GM18517 (cell line): ENCODE results near the gene MRPS5.
A peak's percentile ranks its signal among the peaks of the same experiment; 100 is the strongest.
"Not testable (repeated sequence)": the region's sequence is repeated elsewhere in the genome, so short reads cannot be mapped to it uniquely, and the experiment has no call there.

Experiments
- ATAC-seq: cut with Tn5 transposase; IDR thresholded peaks from one replicate; pipeline ENCODE4 v1.9.1; 2021; ENCODE audit warnings: mild to moderate bottlenecking, moderate library complexity; ENCODE audit not compliant: unreplicated experiment

Gene MRPS5

DNA sequence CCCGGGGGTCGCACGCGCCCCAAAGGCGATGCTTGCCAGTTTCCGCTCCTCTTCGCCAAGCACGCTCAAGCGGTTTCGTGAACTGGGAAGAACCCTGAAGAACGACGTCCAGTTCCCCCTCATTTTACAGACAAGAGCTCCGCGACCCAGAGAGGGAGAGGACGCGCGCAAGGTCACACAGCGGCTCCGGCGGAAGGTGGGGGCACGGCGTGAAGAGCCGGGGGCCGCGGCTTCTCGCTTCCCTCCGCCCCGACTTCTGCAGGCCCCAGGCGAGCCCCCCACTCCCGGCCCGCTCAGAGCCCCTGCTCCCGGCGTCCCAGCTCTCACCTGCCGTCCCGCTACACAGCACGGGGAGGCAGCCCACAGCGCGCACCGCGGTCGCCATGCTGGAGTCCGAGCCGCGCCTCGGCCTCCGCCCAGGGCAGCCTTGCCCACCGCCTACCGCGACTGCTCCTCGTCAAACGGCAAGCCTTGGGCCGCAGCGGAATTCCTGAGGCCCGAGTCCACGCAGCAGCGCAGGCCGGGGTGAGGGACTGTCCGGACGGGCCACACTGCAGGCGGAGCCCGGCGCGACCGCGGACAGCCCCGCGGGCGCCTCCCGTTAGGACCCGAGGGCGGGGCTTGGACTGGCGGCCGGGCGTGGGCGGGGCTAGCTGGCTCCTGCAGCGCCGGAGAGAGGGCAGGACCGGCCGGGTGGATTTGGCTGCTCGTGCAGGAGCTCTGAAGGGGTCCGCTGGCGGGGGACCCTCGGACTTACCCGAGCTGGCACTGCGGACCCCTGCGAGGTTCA is at the start of gene MRPS5:
Gene MRPS5, minus strand, starts transcription at position 402 of the 790 bp plus-strand sequence. Its CDS starts 17 bp downstream, at position 385.
- ATAC-seq: peak; percentile 92

DNA sequence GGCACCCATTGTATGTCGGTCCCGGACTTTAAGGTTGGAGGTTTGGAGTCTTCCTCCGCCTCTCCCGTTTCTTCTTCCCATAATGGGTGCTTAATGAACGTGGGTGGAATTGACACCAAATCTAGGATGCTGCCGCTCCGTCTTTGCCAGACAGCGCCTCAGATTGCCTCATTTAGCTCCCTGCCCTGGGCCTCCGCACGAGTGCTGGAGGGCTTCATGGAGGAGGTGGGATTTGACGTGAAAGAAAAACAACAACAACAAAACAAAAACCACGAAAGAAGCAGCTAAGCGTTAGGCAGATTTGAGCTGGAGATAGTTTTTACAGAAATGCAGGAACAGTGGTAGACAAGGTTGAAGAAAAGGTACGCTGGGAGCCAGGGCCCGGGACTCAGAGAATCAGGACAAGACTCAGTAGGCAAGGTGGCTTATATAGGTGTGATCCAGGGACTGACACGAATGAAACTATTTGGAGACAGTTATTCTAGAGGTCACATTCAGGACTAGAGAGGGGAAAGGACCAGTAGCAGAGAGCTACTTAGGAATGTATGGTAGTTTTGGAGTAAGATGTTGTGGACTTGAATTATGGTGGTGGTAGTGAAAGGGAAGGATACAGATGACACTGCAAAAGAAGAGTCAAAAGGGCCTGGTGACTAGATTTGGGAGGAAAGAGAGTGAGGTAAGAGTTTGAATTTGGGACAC is 44.6 kb upstream of the MRPS5 start:
- peak; percentile 24 for ATAC-seq

DNA sequence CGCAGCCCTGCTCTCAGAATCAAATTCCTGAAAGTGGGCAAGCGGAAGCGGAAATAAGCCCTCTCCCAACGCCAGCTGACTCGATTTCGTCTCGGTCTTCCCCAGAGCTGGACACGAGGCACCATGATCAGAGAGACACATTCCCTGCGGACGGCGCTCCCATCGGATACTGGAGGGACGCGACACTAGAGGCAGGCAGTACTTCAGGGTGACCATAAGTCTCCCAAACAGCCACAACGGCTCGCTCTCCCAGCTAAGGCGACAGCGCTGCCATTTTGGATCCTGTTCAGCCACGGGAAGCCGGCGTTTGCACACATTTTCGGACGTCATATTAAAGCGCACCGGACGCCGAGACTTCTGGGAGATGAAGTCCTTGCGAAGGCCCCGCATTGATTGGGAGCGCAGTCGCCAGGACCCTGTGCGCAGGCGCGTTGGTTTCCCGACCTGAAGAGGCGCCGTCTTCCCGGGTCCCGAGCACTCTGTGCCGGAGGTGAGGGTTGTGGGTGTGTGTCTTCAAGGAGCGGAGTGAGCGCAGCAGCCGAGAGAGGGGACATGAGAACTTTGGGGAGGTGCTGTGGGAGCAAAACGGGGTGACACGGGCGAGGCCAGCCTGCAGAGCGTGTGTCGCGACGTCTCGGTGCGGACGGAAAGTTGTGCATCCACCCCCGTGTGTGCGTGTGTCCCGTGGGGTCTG is 43.9 kb upstream of the MRPS5 start, which contains the start of gene ZNF2:
Gene ZNF2, plus strand, starts transcription at position 439 of the 694 bp plus-strand sequence. CDS start 10,418 bp downstream, outside the sequence.
- ATAC-seq: peak; percentile 84

DNA sequence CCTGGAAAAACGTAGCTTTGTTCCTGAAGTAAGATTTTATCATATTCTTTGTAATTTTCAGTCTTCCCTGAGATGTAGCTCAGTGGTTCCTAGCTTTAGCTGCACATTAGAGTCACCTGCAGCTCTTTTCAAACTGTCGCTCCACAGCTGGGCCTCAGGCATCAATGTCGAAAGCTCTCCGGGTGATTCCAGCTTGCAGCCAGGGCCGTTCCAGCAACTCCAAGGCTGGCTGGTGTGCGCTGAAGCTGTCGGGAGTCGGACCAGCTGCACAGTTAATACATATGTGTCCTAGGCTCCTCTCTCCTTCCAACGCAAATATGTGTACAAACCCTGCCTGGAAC is 43.4 kb upstream of the MRPS5 start:
- ATAC-seq: no peak

DNA sequence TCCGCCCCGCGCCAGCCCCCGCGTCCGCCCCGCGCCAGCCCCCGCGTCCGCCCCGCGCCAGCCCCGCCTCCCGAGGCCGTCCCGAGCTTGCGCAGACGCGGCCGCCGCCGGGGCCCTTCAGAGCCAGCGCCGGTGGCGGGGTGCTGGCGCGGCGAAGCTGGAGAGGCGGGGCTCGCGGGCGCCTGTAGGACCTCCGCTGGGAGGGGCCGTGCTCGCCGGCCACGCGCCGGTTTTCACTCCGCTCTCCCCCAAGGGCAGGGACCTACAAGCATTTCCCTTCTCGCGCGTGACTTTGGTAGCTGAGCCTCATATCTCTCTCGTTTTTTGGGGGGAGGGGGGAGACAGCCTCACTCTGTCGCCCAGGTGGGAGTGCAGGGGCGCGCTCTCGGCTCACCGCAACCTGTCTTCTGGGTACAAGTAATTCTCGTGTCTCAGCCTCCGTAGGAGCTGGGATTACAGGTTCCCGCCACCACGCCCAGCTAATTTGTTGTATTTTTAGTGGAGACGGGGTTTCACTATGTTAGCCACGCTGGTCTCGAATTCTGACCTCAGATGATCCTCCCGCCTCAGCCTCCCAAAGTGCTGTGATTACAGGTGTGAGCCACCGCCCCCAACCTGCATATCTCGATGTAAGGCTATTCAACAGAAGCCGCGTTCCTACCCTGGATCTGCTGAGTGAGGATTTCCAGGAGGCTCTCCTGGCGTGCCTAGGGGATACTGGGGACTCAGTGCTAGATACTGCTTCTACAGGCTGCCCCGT is 38.3 kb upstream of the MRPS5 start, which contains the start of gene ZNF514:
Gene ZNF514, minus strand, starts transcription at position 159 of the 760 bp plus-strand sequence. CDS start 6,595 bp downstream, outside the sequence.
- peak; percentile 73 for ATAC-seq

DNA sequence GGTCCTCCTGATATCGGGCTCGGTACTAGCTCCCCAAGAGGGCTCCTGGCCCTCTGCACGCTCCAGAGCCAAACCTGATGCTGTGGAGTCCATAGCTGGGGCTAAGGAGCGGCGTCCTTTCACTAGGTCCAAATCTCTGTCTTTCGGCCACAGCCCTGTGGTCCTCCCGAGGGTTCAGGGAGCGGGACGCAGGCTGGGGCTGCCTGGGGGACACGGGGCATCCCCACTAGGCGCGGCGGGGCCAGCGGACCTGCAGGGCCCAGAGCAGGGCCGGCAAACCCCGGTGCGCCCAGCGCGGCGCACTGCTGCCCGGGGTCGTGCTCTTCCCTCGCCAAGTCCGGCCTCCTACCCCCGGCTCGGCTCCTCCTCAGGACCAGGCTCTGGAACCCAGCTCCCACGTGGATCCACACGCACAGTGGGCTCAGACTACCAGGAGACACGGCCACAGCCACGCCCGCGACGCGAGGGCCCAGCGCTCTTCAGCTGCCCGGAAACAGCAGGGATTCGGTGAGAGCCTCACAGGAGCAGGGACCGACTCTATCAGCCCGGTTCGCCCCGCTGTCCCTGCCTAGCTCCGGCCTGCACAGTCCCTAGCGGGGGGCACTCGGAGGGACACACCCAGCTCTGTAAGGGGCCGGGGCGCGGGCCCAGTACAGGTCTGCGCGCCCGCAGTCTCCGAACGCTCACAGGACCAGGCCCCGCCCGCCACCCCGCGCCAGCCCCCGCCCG is 37.4 kb upstream of the MRPS5 start:
- peak; percentile 8 for ATAC-seq

DNA sequence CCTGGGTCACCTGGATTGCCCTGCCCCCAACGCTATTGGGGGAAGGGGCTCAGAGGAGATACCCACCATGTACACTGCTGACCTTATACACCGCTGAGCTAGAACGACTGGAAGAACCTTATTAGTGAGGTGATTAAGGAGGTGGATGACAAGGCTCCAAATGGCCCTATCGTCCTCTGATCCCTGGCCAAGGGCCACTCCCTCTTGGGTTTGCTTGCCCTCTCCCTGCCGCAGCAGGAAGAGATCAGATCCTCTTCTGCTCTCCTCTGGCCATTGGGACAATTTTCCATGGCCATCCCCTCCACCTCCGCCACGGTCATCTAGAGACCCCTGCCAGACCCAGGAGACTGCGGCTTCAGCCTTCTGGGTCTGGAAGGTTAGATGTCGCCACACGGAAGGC is 36.8 kb upstream of the MRPS5 start:
- no peak for ATAC-seq

DNA sequence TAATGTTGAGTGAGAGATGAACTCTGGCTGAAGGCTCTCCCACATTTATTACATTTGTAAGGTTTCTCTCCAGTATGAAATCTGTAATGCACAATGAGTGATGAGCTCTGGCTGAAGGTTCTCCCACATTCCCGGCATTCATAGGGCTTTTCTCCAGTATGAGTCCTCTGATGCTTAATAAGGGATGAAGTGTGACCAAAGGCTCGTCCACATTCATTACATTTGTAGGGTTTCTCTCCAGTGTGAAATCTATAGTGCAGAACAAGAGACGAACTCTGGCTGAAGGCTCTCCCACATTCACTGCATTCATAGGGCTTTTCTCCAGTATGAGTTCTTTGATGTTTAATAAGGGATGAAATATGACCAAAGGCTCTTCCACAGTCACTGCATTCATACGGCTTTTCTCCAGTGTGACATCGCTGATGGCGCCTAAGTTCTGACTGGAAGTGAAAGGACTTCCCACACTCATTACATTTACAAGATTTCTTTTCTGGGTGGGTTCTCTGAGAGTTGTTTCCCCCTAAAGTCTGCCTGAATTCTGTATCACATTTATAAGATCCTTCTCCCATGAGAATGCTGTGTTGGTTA is 27.9 kb upstream of the MRPS5 start:
- ATAC-seq: no peak

DNA sequence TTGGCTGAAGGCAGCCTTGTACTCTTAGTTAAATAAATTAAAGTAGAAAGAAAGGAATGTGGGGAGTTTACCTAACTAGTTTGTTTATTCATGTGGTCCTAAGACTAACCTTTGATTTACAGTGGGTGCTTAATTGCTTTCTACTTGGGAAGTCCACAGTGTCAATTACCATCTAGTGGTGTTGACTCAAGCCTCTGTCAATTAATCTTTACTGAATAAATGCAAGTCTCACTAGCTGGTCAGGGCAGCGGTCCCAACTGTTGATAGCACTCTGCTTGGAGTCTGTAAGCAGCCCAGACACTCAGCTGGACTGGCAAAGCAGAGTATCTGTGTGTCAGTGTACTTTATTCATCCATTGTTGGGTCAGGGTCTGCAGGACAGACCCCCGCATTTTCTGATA is 22.2 kb upstream of the MRPS5 start:
- ATAC-seq: no peak

DNA sequence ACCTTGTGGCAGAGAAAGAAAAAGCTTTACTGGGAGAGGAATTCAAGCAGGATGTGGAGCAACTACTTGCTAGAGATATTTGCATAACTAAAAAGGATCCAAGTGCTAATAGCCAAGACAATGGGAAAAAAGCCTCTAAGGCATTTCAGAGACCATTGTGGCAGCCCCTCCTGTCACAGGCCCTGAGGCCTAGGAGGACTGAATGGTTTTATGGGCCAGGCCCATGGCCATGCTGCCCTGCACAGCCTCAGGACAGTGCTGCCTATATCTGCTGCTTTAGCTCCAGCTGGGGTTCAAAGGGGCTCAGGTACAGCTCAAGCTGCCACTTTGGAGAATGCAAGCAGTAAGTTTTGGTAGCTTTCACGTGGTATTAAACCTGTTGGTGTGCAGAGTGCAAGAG is 17.1 kb upstream of the MRPS5 start:
- no peak for ATAC-seq

DNA sequence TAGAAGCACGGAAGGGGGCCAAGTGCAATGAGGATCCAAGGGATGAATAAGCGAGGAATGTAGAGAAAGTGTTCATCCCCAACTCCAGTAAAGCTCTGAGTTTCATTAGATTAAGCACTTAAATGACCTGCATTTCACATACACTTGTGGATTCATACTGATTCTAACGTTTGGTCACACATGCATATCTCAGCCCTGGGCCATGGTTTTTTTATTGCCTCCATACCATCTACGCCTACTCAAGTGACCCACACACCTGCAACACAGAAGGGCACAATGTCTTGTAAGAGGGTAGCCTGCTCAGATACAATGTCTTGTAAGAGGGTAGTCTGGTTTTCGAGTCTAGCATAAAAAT is 566 bp upstream of the MRPS5 start:
- ATAC-seq: peak; percentile 25

DNA sequence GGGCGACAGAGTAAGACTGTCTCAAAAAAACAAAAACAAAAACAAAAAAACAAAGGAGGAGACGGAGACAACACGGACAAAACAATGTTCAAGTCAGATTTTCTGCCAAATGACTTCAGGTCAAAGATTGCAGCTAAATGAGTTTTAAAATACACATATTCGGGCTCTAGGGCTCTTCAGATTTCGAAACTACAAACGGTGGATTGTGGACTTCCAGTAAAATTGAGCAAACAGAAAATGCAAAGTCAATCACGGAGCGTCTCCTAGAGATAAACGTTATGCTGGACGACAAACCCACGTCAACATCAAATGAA is 558 bp downstream of the MRPS5 start:
- no peak for ATAC-seq

DNA sequence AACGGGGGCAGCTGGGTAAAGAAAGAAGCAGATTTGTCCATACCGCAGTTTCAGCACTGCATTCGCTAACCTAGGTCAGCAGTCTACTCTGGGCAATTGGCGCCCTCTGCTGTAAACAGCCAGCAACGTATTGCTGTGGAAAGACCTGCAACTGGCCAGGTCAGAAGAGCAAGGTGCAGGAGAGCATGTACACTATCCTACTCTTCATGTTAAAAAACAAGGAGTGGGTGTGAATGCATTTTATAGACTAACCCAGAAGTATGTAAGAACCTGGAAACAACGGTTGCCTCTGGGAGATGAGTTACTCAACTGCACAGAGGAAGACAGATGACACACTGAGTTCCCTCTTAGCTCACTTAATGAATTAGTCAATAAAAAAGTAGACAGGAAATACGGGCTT is 6.2 kb downstream of the MRPS5 start:
- peak; percentile 83 for ATAC-seq

DNA sequence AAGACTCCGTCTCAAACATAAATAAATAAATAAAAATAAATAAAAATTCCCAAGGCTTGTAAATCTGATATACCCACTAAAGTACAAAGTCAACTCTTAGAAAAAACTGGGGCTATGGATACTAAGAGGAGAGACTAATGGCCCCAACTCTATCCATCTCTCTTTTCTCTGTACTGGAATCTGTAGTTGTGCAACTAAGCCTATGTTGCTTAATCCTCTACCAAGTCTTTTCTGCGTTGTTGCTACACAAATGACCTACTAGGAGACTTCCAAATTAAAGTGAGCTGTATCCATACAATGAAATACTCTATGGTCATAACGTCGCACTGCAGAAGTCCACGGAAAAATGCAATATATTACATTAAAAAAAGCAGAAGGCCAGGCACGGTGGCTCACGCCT is 8.1 kb downstream of the MRPS5 start:
- ATAC-seq: no peak

DNA sequence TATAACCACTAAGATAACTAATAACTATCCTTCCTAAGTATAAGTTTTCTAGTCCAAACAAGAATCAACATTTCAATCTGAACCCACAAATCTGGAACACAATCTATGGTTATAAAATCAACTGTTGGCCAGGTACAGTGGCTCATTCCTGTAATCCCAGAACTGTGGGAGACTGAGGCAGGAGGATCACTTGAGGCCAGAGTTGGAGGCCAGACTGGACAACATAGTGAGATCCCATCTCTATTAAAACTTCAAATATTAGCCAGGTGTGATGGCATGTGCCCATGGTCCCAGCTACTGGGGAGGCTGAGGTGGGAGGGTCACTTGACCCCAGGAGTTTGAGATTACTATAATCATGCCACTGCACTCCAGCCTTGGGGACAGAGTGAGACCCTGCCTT is 11.2 kb downstream of the MRPS5 start:
- no peak for ATAC-seq

DNA sequence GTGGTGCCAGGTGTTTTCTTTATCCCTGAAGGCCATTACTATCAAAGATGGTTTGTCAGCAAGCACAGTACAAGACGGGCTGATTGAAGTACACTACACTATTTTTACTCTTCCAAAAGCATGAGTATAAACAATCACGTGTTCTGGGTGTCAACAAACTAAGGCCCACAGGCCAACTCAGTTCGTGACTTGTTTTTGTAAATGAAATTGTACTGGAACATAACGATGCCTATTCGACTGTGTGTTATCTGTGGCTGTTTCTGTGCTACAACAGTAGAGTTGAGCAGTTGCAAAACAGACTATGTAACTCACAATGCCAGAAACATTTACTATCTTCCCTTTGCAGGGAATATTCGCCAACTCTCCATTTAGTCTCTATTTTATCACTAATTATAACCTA is 12.3 kb downstream of the MRPS5 start:
- no peak for ATAC-seq

DNA sequence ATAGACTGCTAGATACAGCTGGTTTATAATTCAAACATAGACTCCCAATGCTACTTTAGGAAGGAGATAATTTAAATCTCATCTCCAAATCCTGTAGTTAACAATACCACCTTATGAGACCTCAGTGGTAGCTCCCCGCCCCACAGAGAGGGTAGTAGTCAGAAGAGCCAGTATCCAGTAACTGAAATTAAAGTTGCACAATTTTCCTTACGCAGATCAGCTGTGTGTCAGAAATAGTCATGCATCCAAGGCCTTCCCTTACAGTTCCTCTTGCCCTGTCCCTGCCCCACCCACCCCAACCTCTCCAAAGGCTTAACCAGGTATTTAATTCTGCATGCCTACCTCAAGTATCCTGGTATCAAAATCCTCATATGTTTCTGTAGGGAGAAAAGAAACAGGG is 15.5 kb downstream of the MRPS5 start:
- no peak for ATAC-seq

DNA sequence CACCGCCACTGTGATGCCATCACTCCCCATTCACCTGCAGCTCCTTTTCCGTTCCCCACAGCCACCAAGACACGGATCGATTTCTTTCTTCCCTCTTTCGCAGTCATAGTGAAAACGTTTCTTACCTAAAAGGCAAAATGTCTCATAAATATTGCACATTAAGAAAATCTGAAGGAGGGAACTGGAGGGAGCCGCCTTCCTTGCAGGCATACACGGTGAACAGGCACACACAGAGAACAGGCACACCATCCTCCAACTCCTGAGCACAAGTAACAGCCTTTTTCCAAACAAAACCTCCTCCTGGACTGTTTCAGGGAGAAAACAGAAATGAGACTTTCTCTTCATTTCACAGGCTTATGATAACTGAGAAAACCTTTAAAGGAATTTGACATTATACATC is 17.0 kb downstream of the MRPS5 start:
- no peak for ATAC-seq

DNA sequence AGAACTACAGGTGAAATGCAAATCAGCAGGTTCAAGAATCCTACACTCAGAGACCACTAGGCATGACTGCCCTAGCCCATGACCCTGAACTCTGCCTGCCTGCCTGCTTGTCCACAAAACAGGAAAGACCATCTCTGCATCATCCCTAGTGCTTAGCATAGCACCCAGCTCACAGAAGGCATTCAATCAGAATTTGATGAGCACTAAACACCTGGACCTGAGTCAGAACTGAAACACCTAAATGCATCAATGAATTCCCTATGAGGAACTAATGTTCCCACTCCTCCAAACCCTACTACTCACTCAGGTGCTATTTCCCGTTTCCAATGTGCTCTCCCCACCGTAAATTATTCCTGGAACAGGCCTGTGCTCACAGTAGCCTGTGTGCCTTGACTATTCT is 21.7 kb downstream of the MRPS5 start:
- ATAC-seq: no peak

DNA sequence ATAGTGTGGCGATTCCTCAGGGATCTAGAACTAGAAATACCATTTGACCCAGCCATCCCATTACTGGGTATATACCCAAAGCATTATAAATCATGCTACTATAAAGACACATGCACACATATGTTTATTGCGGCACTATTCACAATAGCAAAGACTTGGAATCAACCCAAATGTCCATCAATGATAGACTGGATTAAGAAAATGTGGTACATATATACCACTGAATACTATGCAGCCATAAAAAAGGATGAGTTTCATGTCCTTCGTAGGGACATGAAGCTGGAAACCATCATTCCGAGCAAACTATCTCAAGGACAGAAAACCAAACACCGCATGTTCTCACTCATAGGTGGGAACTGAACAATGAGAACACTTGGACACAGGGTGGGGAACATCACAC is 23.3 kb downstream of the MRPS5 start:
- not testable (repeated sequence) for ATAC-seq
